Omental fat pad (tissue), 4 donors: ENCODE results near the gene KIF19. TPM values are rescaled to one million over a fixed set of nuclear protein-coding genes. Genes with fewer than 3 reads are reported as not detected.

Experiments
- ATAC-seq: fragments of 150-250 bp; one replicate; pipeline ENCODE4 v1.9.1; 2016; ENCODE audit warnings: mild to moderate bottlenecking, moderate library complexity; ENCODE audit not compliant: low FRiP score
- DNase-seq: peaks from one replicate; pipeline ENCODE4 v3.0.0-alpha.2; 2019; ENCODE audit warnings: low spot score
- CTCF ChIP-seq, 3 donors: fragments of 450-650 bp; IDR thresholded peaks; one replicate each; pipeline ENCODE4 v1.5.1; 2016 to 2017; ENCODE audit warnings: antibody characterized with exemption in 3 of 3, mild to moderate bottlenecking in 3 of 3, moderate library complexity in 2 of 3
- total RNA-seq, 4 donors: library from RNA; depleted of rRNA; stranded (reverse); fragments of >200 nt; gene quantifications; one replicate each; pipeline ENCODE4 v1.1.0, GENCODE V29; 2016

Gene KIF19
- total RNA-seq, 4 donors from 2014 or later = 0.72 to 2.4 (median 1.4) TPM

GRCh38 chr17:74360899-74361229, 34.8 kb downstream of the KIF19 start:
- no peak for DNase-seq
- no peak for TF ChIP-seq CTCF (IDR thresholded peaks at IDR 0.05)
- ATAC-seq = no peak

- peak; percentile 35 for DNase-seq
- TF ChIP-seq CTCF (IDR thresholded peaks at IDR 0.05) = peak in 1 of 3 donors; percentile 17
- peak; percentile 60 for ATAC-seq
These were observed 35.4 kb downstream of the KIF19 start, which contains the start of gene BTBD17 for GRCh38 chr17:74361230-74362068. BTBD17 (minus strand) TSS chr17:74361868; CDS start chr17:74361819, 49 bp downstream.

- TF ChIP-seq CTCF (IDR thresholded peaks at IDR 0.05) = no peak
- DNase-seq = no peak
- no peak for ATAC-seq
These were observed 36.0 kb downstream of the KIF19 start for GRCh38 chr17:74362069-74362405.

- TF ChIP-seq CTCF (IDR thresholded peaks at IDR 0.05) = no peak
- ATAC-seq = no peak
These were observed 36.9 kb downstream of the KIF19 start for GRCh38 chr17:74362810-74363498.

DNA sequence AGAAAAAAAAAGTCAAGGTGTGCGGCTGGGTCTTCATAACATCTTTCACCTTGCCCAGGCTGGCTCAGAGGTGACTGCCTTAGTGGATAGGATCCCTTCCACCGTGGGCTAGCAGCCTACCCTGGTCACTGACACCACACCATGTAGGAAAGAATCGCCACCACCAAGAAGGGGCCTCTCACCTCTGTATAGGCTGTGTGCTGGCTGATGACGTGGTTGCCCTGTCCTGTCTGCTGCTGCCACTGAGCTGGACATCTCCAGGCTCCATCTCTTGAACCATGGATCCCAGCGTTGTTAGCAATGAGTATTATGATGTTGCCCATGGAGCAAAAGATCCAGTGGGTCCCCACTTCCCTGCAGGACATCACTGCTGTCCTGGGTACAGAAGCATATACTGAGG, 41.2 kb downstream of the KIF19 start, which contains the start of gene GPR142:
TSS of gene GPR142 (plus strand) at position 301 of the 400 bp plus-strand sequence. CDS start 2,035 bp downstream, outside the sequence.
- DNase-seq (no peak), ATAC-seq (no peak)
- no peak for TF ChIP-seq CTCF (IDR thresholded peaks at IDR 0.05)

More at GRCh38 chr17:74362810-74363498, 36.9 kb downstream of the KIF19 start:
- no peak for DNase-seq

GRCh38 chr17:74368341-74369081, 42.5 kb downstream of the KIF19 start:
- peak in 2 of 3 donors; percentile 73 to 86 for TF ChIP-seq CTCF (IDR thresholded peaks at IDR 0.05)
- DNase-seq (peak; percentile 71), ATAC-seq (peak; percentile 62)
